Measurements from ENCODE around the gene HDAC9. TPM values are rescaled to one million over a fixed set of nuclear protein-coding genes. Genes with fewer than 3 reads are reported as not detected.
A peak's percentile ranks its signal among the peaks of the same experiment; 100 is the strongest.

Gene HDAC9
- total RNA-seq, 1 donor: 55.0 TPM

DNA sequence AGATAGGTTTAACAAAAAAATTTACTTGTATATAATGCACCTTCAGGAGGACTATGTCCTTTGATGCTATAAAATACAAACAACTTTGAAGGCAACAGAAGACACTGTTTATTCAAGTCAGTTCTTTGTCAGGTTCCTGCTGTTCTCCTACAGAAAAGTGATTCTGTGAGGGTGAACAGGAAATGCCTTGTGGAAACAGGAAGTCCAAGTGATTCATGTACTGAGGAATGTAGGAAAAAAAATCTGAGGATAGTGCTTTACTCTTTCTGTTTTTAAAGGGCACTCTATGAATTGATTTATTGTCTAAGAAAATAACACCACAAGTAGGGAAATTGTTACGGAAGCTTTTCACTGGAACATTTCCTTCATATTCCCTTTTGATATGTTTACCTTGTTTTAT, 171.9 kb downstream of the HDAC9 start:
- TF ChIP-seq, protein P1, sequence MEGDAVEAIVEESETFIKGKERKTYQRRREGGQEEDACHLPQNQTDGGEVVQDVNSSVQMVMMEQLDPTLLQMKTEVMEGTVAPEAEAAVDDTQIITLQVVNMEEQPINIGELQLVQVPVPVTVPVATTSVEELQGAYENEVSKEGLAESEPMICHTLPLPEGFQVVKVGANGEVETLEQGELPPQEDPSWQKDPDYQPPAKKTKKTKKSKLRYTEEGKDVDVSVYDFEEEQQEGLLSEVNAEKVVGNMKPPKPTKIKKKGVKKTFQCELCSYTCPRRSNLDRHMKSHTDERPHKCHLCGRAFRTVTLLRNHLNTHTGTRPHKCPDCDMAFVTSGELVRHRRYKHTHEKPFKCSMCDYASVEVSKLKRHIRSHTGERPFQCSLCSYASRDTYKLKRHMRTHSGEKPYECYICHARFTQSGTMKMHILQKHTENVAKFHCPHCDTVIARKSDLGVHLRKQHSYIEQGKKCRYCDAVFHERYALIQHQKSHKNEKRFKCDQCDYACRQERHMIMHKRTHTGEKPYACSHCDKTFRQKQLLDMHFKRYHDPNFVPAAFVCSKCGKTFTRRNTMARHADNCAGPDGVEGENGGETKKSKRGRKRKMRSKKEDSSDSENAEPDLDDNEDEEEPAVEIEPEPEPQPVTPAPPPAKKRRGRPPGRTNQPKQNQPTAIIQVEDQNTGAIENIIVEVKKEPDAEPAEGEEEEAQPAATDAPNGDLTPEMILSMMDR (IDR thresholded peaks at IDR 0.05; ENCODE audit: insufficient read depth, low read length): no peak
- H3K4me3 ChIP-seq (ENCODE audit: low read depth, low read length): no peak overlapping the region
- DNase-seq (ENCODE audit: low read depth): peak; percentile 81

DNA sequence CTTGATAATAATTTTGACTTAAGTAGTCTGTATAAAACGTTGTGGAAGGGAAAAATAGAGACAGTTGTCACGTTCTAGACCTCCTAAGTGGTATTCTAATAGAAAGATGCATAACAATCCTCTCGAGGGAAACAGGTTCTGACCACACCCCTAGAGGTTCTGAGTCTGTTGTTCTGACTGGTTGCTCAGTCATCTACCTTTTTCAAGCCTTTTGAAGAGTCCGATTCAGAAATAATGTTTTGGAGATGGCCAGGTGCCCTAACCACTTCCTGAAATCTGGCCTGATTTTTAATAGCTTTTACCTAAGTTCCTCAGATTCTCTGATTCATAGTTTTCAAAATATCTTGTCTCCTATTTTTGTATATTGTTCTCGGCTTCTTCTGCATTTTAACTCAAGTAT, 175.6 kb downstream of the HDAC9 start:
- DNase-seq (ENCODE audit: low read depth): no peak
- H3K4me3 ChIP-seq (ENCODE audit: low read depth, low read length): no peak overlapping the region
- TF ChIP-seq, protein P1 (IDR thresholded peaks at IDR 0.05; ENCODE audit: insufficient read depth, low read length): no peak

DNA sequence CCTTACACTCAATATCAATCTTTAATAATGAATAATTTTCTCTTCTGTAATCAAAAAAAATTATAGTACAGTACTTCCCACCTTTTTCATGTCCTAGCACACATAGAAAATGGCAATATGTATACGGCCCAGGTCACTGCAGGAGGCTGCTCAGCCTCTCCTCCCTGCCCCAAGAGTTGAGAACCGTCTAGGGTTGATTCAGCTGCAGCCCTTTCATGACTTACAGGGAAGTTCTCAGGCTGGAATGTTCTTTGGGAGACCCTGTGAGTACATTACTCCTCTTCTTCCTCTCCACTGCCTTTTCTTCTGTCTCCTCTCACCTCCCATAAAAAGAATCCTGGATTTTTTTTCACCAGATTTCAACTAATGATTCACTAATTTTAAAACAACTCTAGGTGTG, 180.0 kb downstream of the HDAC9 start:
- TF ChIP-seq, protein P1 (IDR thresholded peaks at IDR 0.05; ENCODE audit: insufficient read depth, low read length): no peak
- H3K4me3 ChIP-seq (ENCODE audit: low read depth, low read length): no peak overlapping the region
- DNase-seq (ENCODE audit: low read depth): no peak

DNA sequence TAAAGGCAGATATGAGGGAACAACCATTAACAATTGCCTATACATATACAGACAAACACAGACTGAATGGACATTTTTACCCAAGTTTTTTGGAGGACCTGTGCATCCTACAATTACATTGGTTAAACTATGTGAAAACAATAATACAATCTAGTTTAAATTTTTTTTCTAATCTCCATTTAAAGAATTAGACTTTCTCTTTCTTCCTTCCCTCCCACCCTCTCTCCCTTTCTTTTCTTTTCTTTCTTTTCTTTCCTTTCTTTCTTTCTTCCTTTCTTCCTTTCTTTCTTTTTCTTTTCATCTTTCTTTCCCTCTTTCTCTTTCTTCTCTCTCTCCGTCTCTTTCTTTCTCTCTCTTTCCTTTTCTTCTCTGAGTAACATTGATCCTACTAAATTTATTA, 183.7 kb downstream of the HDAC9 start:
- TF ChIP-seq, protein P1 (IDR thresholded peaks at IDR 0.05; ENCODE audit: insufficient read depth, low read length): no peak
- no peak for DNase-seq (ENCODE audit: low read depth)
- no peak overlapping the region for H3K4me3 ChIP-seq (ENCODE audit: low read depth, low read length)

DNA sequence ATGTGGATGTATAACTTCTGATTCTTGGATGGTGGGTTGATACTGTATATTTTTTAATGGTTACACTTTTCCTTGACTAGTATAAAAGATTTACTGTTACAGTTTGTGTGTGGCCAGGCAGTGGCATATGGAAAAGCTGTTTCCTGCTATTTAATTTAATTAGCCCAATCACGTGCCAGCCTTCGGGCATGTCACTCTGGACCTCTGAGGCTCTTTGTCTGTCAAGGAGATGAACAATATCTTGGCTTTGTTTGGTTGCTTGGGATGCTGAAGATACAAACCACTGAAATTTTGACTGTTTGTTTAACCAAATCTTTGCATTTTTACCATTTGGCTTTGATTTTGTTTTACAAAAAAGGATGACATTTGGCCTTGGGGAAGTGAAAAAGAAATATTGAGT, 185.0 kb downstream of the HDAC9 start:
- DNase-seq (ENCODE audit: low read depth): no peak
- H3K4me3 ChIP-seq (ENCODE audit: low read depth, low read length): no peak overlapping the region
- TF ChIP-seq, protein P1 (IDR thresholded peaks at IDR 0.05; ENCODE audit: insufficient read depth, low read length): no peak

DNA sequence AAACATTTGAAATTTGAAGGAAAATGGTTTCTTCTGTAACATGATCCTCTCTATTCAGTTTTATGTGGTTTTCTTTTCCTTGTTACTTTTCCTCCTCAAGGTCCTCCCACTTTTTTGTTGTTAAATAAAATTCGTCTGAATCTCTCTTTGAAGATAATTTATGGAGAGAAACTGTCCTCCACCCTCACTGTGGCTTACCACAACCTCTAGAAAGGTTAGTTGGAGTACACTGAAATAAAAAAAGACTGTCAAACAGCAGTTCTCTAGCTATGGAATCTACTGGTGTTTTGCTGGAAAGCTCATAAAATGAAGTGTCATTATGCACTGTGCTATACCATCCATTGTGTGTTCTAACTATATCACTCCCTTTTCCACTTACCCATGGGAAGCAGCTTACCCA, 189.4 kb downstream of the HDAC9 start:
- TF ChIP-seq, protein P1 (IDR thresholded peaks at IDR 0.05; ENCODE audit: insufficient read depth, low read length): no peak
- no peak for DNase-seq (ENCODE audit: low read depth)

DNA sequence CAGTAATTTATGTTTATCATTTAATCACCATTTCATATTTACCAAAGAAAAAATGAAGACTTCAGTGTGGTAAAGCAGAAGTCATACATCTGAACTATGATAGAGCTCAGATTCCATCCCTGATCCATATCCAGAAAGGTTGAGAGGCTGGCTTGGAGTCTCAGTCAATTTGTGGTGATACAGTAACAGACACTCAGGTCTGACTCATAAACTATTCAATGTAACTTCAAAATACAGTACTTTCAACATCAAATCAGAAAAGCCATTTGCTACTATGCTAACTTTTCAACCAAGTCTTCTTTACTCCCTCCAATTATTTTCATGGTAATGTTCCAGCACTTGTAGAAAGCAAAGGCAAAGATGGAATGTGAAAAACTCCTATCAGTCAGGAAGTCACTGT, 190.4 kb downstream of the HDAC9 start:
- TF ChIP-seq, protein P1 (IDR thresholded peaks at IDR 0.05; ENCODE audit: insufficient read depth, low read length): no peak
- DNase-seq (ENCODE audit: low read depth): peak; percentile 23
- no peak overlapping the region for H3K4me3 ChIP-seq (ENCODE audit: low read depth, low read length)

More for the DNA sequence above, 189.4 kb downstream of the HDAC9 start:
- H3K4me3 ChIP-seq (ENCODE audit: low read depth, low read length): no peak overlapping the region

All from fibroblast of the aortic adventitia (primary cell).